K562 (cell line): ENCODE measurements around the gene GPR21. TPM values are rescaled to one million over a fixed set of nuclear protein-coding genes. Genes with fewer than 3 reads are reported as not detected.
A peak's percentile ranks its signal among the peaks of the same experiment; 100 is the strongest.

Source experiments
- ATAC-seq: fragments of 200-7000 bp; cut with Tn5 transposase; 3 replicates; pipeline ENCODE4 v1.9.1; 2020; ENCODE audit warnings: moderate library complexity
- BruUV-seq: library from RNA; stranded (reverse); fragments of 400-500 nt; replicated peaks from 2 replicates; lab custom pipeline; 2021; lab: Mats Ljungman, UMichigan
- CTCF ChIA-PET: fragments of 300-600 bp; formaldehyde crosslinking; extraction: SDS; loops from one replicate; lab custom pipeline; 2021; ENCODE audit warnings: low intra/inter-chr PET ratio; lab: Yijun Ruan, JAX
- POLR2A ChIA-PET: fragments of 300-600, 350-650 bp; sonication (Branson Sonifier 250); formaldehyde crosslinking; extraction: SDS; loops from one replicate; lab custom pipeline; 2021; ENCODE audit warnings: antibody characterized with exemption, inconsistent platforms; lab: Yijun Ruan, JAX
- DNase-seq, 4 experiments: peaks; one replicate each; pipeline versions ENCODE4 v3.0.0 to v3.0.0-alpha.2; 2011 to 2018; ENCODE audit warnings: low spot score in 3 of 4, mixed read lengths in 3 of 4; ENCODE audit errors: extremely low read depth in 1 of 4
- FAIRE-seq: peaks from 2 replicates; lab custom pipeline; 2011; peaks lifted over from hg19 to GRCh38; lab: Jason Lieb, UNC
- H2AFZ ChIP-seq: 2 replicates; pipeline ENCODE4 v1.6.0; 2011; ENCODE audit warnings: low read depth, low read length, control low read depth, inconsistent platforms
- H3K27ac ChIP-seq: fragments of 200-600 bp; 3 replicates; pipeline ENCODE4 v1.8.0; 2011; ENCODE audit warnings: low read depth, mild to moderate bottlenecking, control low read depth, inconsistent platforms, low read length, moderate library complexity, mixed read lengths; ENCODE audit errors: extremely low read depth
- H3K27me3 ChIP-seq, 2 experiments: fragments of 300-600 bp in 1 of 2; 2 replicates in 1 of 2; 3 replicates in 1 of 2; pipeline versions ENCODE4 v1.6.0 to v1.8.0; 2011; ENCODE audit warnings: inconsistent platforms in 2 of 2, low read length in 2 of 2, mild to moderate bottlenecking in 1 of 2, mixed read lengths in 1 of 2, moderate library complexity in 1 of 2; ENCODE audit not compliant: control insufficient read depth in 2 of 2, insufficient read depth in 2 of 2
- H3K36me3 ChIP-seq: fragments of 300-600 bp; 3 replicates; pipeline ENCODE4 v1.8.0; 2011; ENCODE audit warnings: mild to moderate bottlenecking, low read length, inconsistent platforms; ENCODE audit not compliant: control insufficient read depth, insufficient read depth
- H3K4me1 ChIP-seq, 2 experiments: fragments of 200-600 bp in 1 of 2; replicated peaks in 1 of 2; 2 replicates in 1 of 2; 3 replicates in 1 of 2; pipeline versions ENCODE4 v1.5.1 to v1.8.0; 2011; ENCODE audit warnings: inconsistent platforms in 2 of 2, low read length in 2 of 2, mild to moderate bottlenecking in 1 of 2, mixed read lengths in 1 of 2, moderate library complexity in 1 of 2; ENCODE audit not compliant: control insufficient read depth in 2 of 2, insufficient read depth in 2 of 2
- H3K4me2 ChIP-seq: 2 replicates; pipeline ENCODE4 v1.6.1; 2011; ENCODE audit warnings: low read length, control low read depth, inconsistent platforms, mixed read lengths; ENCODE audit not compliant: insufficient read depth
- H3K4me3 ChIP-seq: fragments of 200-600 bp; sonication (generic), shearing (Covaris generic); 2 replicates; pipeline ENCODE4 v1.5.1; 2016; ENCODE audit warnings: control low read depth, inconsistent platforms
- H3K79me2 ChIP-seq: fragments of 200-600 bp; 3 replicates; pipeline ENCODE4 v1.8.0; 2011; ENCODE audit warnings: low read length, inconsistent platforms; ENCODE audit not compliant: control insufficient read depth, insufficient read depth
- H3K9ac ChIP-seq, 2 experiments: 2 replicates each; pipeline versions ENCODE4 v1.6.0 to v1.6.1; 2011; ENCODE audit warnings: low read depth in 2 of 2, low read length in 2 of 2, control low read depth in 1 of 2, inconsistent platforms in 1 of 2, mild to moderate bottlenecking in 1 of 2, mixed read lengths in 1 of 2; ENCODE audit not compliant: insufficient read depth in 1 of 2
- H3K9me1 ChIP-seq: one replicate; pipeline ENCODE4 v1.6.0; 2011; ENCODE audit warnings: inconsistent platforms, mild to moderate bottlenecking, low read length, moderate library complexity; ENCODE audit not compliant: control insufficient read depth, insufficient read depth
- H3K9me3 ChIP-seq: replicated peaks from 2 replicates; pipeline ENCODE4 v1.5.1; 2011; ENCODE audit warnings: low read depth, low read length, inconsistent platforms; ENCODE audit not compliant: control insufficient read depth, insufficient read depth
- H4K20me1 ChIP-seq: replicated peaks from 2 replicates; pipeline ENCODE4 v1.6.1; 2011; ENCODE audit warnings: low read length, inconsistent platforms, mixed read lengths; ENCODE audit not compliant: control insufficient read depth, insufficient read depth
- DPF2 ChIP-seq: fragments of 450-650 bp; IDR thresholded peaks from 2 replicates; pipeline ENCODE4 v1.6.1; 2016
- ETS2 ChIP-seq: IDR thresholded peaks from 2 replicates; pipeline ENCODE4 v1.6.1; 2016; ENCODE audit warnings: borderline replicate concordance, missing genetic modification characterization, mild to moderate bottlenecking, moderate library complexity, missing compliant biosample characterization; ENCODE audit not compliant: poor library complexity, severe bottlenecking
- MAFK ChIP-seq: IDR thresholded peaks from 2 replicates; pipeline ENCODE4 v1.6.1; 2011; ENCODE audit warnings: low read length, improper control_type of control experiment
- MECOM ChIP-seq: fragments of 250-450 bp; sonication (Bioruptor Pico); IDR thresholded peaks from 2 replicates; pipeline ENCODE4 v1.8.0; 2022; ENCODE audit warnings: inconsistent platforms
- NCOR1 ChIP-seq: fragments of 450-650 bp; IDR thresholded peaks from 2 replicates; pipeline ENCODE4 v1.6.1; 2016; ENCODE audit warnings: mild to moderate bottlenecking, moderate library complexity
- NFE2 ChIP-seq: IDR thresholded peaks from 2 replicates; pipeline ENCODE4 v1.6.1; 2014; ENCODE audit warnings: antibody characterized with exemption, low read depth
- NFIC ChIP-seq: fragments of 450-650 bp; IDR thresholded peaks from 2 replicates; pipeline ENCODE4 v1.6.1; 2017; ENCODE audit warnings: mild to moderate bottlenecking, inconsistent platforms
- PHB2 ChIP-seq: fragments of 450-650 bp; IDR thresholded peaks from 2 replicates; pipeline ENCODE4 v1.6.1; 2017; ENCODE audit warnings: low read depth
- SMAD2 ChIP-seq: fragments of 150-350 bp; IDR thresholded peaks from 2 replicates; pipeline ENCODE4 v1.6.1; 2014; ENCODE audit warnings: low read depth, mild to moderate bottlenecking, low read length
- SMARCC2 ChIP-seq: fragments of 450-650 bp; IDR thresholded peaks from 2 replicates; pipeline ENCODE4 v1.6.1; 2017; ENCODE audit warnings: antibody characterized with exemption, moderate library complexity, mild to moderate bottlenecking, low read depth
- TRIM24 ChIP-seq, 2 experiments: fragments of 450-650 bp; IDR thresholded peaks; 2 replicates each; pipeline ENCODE4 v1.6.1; 2016
- whole genome bisulfite sequencing: fragments of 100-300 bp; shearing (Covaris generic); methylation state at CpG from one replicate; pipeline ENCODE4 v1.1.6; 2016; ENCODE audit warnings: low coverage, mixed read lengths; ENCODE audit not compliant: insufficient coverage; ENCODE audit errors: missing lambda C conversion rate; 5-methylcytosine and 5-hydroxymethylcytosine counted together
- in situ Hi-C: fragments of 300-500 bp; cut with MboI; formaldehyde crosslinking; loops from 4 replicates; pipeline ENCODE4 v1.15.0; 2018; ENCODE audit warnings: inconsistent platforms, mixed read lengths
- intact Hi-C: fragments of 100-400 bp; cut with micrococcal nuclease; formaldehyde crosslinking; loops from 2 replicates; pipeline ENCODE4 v1.14.2; 2022
- polyA plus RNA-seq, 8 experiments: library from polyadenylated mRNA; depleted of rRNA in 4 of 8; stranded (reverse) in 5 of 8; unstranded in 3 of 8; fragments of >200 nt; fragmentation: Nextera tagmentation in 2 of 8; fragmentation: Illumina TruSeq in 1 of 8; extraction: Ambion mirVana in 2 of 8; extraction: Trizol in 1 of 8; gene quantifications; 2 replicates each; pipeline versions ENCODE4 v1.2.1 to v1.2.3, GENCODE V29; 2011 to 2014; ENCODE audit warnings: inconsistent platforms in 1 of 8, missing spikeins in 1 of 8
- total RNA-seq, 7 experiments: library from RNA; depleted of rRNA in 6 of 7; stranded (reverse); fragments of >200 nt in 6 of 7; fragmentation: Illumina TruSeq in 2 of 7; extraction: Trizol in 2 of 7; gene quantifications; 2 replicates each; pipeline versions ENCODE4 v1.2.1 to v1.2.3, GENCODE V29; 2011 to 2021; ENCODE audit warnings: low replicate concordance in 1 of 7
- TF ChIP-seq, protein P1 (sequence below): sonication (generic); formaldehyde crosslinking; IDR thresholded peaks from 2 replicates; pipeline ENCODE4 v1.8.1; 2023; ENCODE audit warnings: missing genetic modification reagents, mild to moderate bottlenecking, borderline replicate concordance
- TF ChIP-seq, protein P2 (sequence below): fragments of 450-650 bp; formaldehyde crosslinking; IDR thresholded peaks from 2 replicates; pipeline ENCODE4 v1.4.0; 2020; ENCODE audit warnings: mild to moderate bottlenecking, moderate library complexity
- TF ChIP-seq, protein P3 (sequence below), 3 experiments: IDR thresholded peaks in 2 of 3; conservative IDR thresholded peaks in 1 of 3; 2 replicates each; pipeline ENCODE4 v1.5.1; 2011 to 2012; ENCODE audit warnings: low read length in 3 of 3, mild to moderate bottlenecking in 3 of 3, control low read depth in 2 of 3, improper control_type of control experiment in 1 of 3, inconsistent platforms in 1 of 3, low read depth in 1 of 3, mixed read lengths in 1 of 3, moderate library complexity in 1 of 3; ENCODE audit not compliant: insufficient read depth in 2 of 3

The GPR21 gene
- total and polyA plus RNA-seq, 9 of the 15 experiments (the other 6 are each of a cell fraction or from before 2014, with no cell fraction given): 0.16 to 0.83 (median 0.36) TPM; not detected in 6

DNA sequence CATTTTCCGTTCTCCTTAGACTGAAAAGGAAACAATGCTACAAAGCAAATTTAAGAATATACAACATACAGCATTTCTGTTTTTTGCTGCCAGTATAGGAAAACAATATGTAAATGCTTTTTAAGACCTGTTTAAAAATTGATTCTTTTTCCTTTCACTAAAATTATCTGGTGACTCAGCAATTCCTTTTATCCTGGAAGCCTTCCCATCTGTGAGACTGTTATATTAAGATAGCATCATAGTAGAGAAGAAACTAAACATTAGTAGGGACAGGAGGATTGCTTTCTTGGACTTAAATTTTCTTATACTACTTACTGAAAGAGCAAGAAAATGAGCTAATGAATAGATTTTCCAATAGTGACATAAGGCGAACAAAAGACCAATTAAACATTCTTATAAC is 30.0 kb upstream of the GPR21 start:
- Histone ChIP-seq H3K4me1 (peaks cover 7 to 25% of the 10 kb centered on the region in 2 experiments; a peak in 4 of 5 replicates), H3K4me2 (no peak overlapping the region), H3K27ac (peak overlapping the region; percentile 78; the same call in 2 of the 3 replicates), H3K9me1 (no peaks in the 10 kb centered on the region), H3K9ac (peak overlapping the region in 1 of 2 experiments; percentile 36; a peak in 2 of 4 replicates), H3K4me3 (no peak overlapping the region), H2AFZ (peak overlapping the region; percentile 70), H3K79me2 (no peaks in the 10 kb centered on the region), H4K20me1 (no peaks in the 10 kb centered on the region), H3K36me3 (peaks cover 11% of the 10 kb centered on the region; the same call in 1 of the 3 replicates), H3K9me3 (no peaks in the 10 kb centered on the region), H3K27me3 (no peaks in the 10 kb centered on the region)
- no peak for FAIRE-seq
- BruUV-seq: no TSS peak
- intact Hi-C loops (loop anchor here (5.0 kb wide), 1 partner anchor 176 kb away; the partner anchor contains the start of gene PDCL), in situ Hi-C loops (no loop called here)
- ChIA-PET POLR2A (interaction anchor here (0.6 kb wide), 1 partner anchor 72 kb away, joined by 3 read pairs; no protein-coding TSS in a partner anchor), CTCF (no interaction called here)
- WGBS: 65% methylated on average over 2 of the region's 2 CpGs
- DNase-seq: peak; percentile 9 to 32 (median 24)
- ATAC-seq: peak; percentile 45
- 0 out of 2 replicates have a peak, but pooled peaks have one; percentile 23 for TF ChIP-seq NCOR1
- peak; percentile 43; the same call in 1 of the 2 replicates for TF ChIP-seq NFIC
- TF ChIP-seq, protein P1, sequence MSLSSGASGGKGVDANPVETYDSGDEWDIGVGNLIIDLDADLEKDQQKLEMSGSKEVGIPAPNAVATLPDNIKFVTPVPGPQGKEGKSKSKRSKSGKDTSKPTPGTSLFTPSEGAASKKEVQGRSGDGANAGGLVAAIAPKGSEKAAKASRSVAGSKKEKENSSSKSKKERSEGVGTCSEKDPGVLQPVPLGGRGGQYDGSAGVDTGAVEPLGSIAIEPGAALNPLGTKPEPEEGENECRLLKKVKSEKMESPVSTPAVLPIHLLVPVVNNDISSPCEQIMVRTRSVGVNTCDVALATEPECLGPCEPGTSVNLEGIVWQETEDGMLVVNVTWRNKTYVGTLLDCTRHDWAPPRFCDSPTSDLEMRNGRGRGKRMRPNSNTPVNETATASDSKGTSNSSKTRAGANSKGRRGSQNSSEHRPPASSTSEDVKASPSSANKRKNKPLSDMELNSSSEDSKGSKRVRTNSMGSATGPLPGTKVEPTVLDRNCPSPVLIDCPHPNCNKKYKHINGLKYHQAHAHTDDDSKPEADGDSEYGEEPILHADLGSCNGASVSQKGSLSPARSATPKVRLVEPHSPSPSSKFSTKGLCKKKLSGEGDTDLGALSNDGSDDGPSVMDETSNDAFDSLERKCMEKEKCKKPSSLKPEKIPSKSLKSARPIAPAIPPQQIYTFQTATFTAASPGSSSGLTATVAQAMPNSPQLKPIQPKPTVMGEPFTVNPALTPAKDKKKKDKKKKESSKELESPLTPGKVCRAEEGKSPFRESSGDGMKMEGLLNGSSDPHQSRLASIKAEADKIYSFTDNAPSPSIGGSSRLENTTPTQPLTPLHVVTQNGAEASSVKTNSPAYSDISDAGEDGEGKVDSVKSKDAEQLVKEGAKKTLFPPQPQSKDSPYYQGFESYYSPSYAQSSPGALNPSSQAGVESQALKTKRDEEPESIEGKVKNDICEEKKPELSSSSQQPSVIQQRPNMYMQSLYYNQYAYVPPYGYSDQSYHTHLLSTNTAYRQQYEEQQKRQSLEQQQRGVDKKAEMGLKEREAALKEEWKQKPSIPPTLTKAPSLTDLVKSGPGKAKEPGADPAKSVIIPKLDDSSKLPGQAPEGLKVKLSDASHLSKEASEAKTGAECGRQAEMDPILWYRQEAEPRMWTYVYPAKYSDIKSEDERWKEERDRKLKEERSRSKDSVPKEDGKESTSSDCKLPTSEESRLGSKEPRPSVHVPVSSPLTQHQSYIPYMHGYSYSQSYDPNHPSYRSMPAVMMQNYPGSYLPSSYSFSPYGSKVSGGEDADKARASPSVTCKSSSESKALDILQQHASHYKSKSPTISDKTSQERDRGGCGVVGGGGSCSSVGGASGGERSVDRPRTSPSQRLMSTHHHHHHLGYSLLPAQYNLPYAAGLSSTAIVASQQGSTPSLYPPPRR (CRISPR knock-in tag): no peak
- TF ChIP-seq, protein P2, sequence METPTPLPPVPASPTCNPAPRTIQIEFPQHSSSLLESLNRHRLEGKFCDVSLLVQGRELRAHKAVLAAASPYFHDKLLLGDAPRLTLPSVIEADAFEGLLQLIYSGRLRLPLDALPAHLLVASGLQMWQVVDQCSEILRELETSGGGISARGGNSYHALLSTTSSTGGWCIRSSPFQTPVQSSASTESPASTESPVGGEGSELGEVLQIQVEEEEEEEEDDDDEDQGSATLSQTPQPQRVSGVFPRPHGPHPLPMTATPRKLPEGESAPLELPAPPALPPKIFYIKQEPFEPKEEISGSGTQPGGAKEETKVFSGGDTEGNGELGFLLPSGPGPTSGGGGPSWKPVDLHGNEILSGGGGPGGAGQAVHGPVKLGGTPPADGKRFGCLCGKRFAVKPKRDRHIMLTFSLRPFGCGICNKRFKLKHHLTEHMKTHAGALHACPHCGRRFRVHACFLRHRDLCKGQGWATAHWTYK: no peak
- peak; percentile 94 for TF ChIP-seq MAFK
- 0 out of 2 replicates have a peak, but pooled peaks have one; percentile 12 for TF ChIP-seq MECOM
- TF ChIP-seq, protein P3, sequence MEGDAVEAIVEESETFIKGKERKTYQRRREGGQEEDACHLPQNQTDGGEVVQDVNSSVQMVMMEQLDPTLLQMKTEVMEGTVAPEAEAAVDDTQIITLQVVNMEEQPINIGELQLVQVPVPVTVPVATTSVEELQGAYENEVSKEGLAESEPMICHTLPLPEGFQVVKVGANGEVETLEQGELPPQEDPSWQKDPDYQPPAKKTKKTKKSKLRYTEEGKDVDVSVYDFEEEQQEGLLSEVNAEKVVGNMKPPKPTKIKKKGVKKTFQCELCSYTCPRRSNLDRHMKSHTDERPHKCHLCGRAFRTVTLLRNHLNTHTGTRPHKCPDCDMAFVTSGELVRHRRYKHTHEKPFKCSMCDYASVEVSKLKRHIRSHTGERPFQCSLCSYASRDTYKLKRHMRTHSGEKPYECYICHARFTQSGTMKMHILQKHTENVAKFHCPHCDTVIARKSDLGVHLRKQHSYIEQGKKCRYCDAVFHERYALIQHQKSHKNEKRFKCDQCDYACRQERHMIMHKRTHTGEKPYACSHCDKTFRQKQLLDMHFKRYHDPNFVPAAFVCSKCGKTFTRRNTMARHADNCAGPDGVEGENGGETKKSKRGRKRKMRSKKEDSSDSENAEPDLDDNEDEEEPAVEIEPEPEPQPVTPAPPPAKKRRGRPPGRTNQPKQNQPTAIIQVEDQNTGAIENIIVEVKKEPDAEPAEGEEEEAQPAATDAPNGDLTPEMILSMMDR (IDR thresholded peaks at IDR 0.05 in 2 of 3, conservative IDR thresholded peaks at IDR 0.05 in 1 of 3; ENCODE audit: insufficient read depth in 2 of 3, low read depth in 1 of 3, low read length in 3 of 3): no peak
- peak; percentile 87 for TF ChIP-seq NFE2
- TF ChIP-seq PHB2: no peak
- TF ChIP-seq ETS2 (tag): no peak
- TF ChIP-seq TRIM24 (IDR thresholded peaks at IDR 0.05): no peak
- TF ChIP-seq DPF2: peak; percentile 39; the same call in 1 of the 2 replicates
- TF ChIP-seq SMARCC2: no peak
- TF ChIP-seq SMAD2: no peak
